ENCODE results near the gene IFI27L1.

DNA sequence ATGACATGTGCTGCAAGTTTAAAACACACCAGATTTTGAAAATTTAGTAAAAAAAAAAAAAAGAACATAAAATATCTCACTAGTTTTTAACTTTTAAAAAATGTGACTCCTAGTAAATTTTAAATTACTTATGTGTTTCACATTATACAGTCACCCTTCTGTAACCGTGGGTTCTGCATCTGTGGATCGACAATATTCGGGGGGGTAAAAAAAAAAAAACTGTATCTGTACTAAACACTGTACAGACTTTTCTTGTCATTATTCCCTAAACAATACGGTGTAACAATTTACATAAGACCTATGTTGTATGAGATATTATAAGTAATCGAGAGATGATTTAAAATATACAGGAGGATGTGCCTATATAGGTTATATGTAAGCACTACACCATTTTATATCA is 3.3 kb upstream of the IFI27L1 start:
- TF ChIP-seq, protein P1, sequence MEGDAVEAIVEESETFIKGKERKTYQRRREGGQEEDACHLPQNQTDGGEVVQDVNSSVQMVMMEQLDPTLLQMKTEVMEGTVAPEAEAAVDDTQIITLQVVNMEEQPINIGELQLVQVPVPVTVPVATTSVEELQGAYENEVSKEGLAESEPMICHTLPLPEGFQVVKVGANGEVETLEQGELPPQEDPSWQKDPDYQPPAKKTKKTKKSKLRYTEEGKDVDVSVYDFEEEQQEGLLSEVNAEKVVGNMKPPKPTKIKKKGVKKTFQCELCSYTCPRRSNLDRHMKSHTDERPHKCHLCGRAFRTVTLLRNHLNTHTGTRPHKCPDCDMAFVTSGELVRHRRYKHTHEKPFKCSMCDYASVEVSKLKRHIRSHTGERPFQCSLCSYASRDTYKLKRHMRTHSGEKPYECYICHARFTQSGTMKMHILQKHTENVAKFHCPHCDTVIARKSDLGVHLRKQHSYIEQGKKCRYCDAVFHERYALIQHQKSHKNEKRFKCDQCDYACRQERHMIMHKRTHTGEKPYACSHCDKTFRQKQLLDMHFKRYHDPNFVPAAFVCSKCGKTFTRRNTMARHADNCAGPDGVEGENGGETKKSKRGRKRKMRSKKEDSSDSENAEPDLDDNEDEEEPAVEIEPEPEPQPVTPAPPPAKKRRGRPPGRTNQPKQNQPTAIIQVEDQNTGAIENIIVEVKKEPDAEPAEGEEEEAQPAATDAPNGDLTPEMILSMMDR (conservative IDR thresholded peaks at IDR 0.05; ENCODE audit: low read depth in 2 of 2), result no peak
- TF ChIP-seq POLR2AphosphoS5 (IDR thresholded peaks at IDR 0.05; ENCODE audit: low read depth) (no peak), EZH2phosphoT487 (IDR thresholded peaks at IDR 0.05; ENCODE audit: unreplicated experiment) (no peak), EZH2 (IDR thresholded peaks at IDR 0.05; ENCODE audit: low read depth, unreplicated experiment) (no peak), ZNF331 (CRISPR knock-in tag; IDR thresholded peaks at IDR 0.05; ENCODE audit: low read depth) (no peak), JUNB (IDR thresholded peaks at IDR 0.05; ENCODE audit: unreplicated experiment) (no peak), NANOG (IDR thresholded peaks at IDR 0.05; ENCODE audit: borderline replicate concordance) (no peak), CREB1 (CRISPR knock-in tag; IDR thresholded peaks at IDR 0.05; ENCODE audit: low read depth) (no peak), STAT1 (IDR thresholded peaks at IDR 0.05; ENCODE audit: unreplicated experiment) (no peak), ZNF114 (CRISPR knock-in tag; IDR thresholded peaks at IDR 0.05) (no peak)
- TF ChIP-seq, protein P2, sequence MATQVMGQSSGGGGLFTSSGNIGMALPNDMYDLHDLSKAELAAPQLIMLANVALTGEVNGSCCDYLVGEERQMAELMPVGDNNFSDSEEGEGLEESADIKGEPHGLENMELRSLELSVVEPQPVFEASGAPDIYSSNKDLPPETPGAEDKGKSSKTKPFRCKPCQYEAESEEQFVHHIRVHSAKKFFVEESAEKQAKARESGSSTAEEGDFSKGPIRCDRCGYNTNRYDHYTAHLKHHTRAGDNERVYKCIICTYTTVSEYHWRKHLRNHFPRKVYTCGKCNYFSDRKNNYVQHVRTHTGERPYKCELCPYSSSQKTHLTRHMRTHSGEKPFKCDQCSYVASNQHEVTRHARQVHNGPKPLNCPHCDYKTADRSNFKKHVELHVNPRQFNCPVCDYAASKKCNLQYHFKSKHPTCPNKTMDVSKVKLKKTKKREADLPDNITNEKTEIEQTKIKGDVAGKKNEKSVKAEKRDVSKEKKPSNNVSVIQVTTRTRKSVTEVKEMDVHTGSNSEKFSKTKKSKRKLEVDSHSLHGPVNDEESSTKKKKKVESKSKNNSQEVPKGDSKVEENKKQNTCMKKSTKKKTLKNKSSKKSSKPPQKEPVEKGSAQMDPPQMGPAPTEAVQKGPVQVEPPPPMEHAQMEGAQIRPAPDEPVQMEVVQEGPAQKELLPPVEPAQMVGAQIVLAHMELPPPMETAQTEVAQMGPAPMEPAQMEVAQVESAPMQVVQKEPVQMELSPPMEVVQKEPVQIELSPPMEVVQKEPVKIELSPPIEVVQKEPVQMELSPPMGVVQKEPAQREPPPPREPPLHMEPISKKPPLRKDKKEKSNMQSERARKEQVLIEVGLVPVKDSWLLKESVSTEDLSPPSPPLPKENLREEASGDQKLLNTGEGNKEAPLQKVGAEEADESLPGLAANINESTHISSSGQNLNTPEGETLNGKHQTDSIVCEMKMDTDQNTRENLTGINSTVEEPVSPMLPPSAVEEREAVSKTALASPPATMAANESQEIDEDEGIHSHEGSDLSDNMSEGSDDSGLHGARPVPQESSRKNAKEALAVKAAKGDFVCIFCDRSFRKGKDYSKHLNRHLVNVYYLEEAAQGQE (IDR thresholded peaks at IDR 0.05; ENCODE audit: unreplicated experiment), result no peak
- TF ChIP-seq, protein P3, sequence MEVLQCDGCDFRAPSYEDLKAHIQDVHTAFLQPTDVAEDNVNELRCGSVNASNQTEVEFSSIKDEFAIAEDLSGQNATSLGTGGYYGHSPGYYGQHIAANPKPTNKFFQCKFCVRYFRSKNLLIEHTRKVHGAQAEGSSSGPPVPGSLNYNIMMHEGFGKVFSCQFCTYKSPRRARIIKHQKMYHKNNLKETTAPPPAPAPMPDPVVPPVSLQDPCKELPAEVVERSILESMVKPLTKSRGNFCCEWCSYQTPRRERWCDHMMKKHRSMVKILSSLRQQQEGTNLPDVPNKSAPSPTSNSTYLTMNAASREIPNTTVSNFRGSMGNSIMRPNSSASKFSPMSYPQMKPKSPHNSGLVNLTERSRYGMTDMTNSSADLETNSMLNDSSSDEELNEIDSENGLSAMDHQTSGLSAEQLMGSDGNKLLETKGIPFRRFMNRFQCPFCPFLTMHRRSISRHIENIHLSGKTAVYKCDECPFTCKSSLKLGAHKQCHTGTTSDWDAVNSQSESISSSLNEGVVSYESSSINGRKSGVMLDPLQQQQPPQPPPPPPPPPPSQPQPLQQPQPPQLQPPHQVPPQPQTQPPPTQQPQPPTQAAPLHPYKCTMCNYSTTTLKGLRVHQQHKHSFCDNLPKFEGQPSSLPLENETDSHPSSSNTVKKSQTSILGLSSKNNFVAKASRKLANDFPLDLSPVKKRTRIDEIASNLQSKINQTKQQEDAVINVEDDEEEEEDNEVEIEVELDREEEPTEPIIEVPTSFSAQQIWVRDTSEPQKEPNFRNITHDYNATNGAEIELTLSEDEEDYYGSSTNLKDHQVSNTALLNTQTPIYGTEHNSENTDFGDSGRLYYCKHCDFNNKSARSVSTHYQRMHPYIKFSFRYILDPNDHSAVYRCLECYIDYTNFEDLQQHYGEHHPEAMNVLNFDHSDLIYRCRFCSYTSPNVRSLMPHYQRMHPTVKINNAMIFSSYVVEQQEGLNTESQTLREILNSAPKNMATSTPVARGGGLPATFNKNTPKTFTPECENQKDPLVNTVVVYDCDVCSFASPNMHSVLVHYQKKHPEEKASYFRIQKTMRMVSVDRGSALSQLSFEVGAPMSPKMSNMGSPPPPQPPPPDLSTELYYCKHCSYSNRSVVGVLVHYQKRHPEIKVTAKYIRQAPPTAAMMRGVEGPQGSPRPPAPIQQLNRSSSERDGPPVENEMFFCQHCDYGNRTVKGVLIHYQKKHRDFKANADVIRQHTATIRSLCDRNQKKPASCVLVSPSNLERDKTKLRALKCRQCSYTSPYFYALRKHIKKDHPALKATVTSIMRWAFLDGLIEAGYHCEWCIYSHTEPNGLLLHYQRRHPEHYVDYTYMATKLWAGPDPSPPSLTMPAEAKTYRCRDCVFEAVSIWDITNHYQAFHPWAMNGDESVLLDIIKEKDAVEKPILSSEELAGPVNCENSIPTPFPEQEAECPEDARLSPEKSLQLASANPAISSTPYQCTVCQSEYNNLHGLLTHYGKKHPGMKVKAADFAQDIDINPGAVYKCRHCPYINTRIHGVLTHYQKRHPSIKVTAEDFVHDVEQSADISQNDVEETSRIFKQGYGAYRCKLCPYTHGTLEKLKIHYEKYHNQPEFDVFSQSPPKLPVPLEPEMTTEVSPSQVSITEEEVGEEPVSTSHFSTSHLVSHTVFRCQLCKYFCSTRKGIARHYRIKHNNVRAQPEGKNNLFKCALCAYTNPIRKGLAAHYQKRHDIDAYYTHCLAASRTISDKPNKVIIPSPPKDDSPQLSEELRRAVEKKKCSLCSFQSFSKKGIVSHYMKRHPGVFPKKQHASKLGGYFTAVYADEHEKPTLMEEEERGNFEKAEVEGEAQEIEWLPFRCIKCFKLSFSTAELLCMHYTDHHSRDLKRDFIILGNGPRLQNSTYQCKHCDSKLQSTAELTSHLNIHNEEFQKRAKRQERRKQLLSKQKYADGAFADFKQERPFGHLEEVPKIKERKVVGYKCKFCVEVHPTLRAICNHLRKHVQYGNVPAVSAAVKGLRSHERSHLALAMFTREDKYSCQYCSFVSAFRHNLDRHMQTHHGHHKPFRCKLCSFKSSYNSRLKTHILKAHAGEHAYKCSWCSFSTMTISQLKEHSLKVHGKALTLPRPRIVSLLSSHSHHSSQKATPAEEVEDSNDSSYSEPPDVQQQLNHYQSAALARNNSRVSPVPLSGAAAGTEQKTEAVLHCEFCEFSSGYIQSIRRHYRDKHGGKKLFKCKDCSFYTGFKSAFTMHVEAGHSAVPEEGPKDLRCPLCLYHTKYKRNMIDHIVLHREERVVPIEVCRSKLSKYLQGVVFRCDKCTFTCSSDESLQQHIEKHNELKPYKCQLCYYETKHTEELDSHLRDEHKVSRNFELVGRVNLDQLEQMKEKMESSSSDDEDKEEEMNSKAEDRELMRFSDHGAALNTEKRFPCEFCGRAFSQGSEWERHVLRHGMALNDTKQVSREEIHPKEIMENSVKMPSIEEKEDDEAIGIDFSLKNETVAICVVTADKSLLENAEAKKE (CRISPR knock-in tag; IDR thresholded peaks at IDR 0.05), result no peak
- TF ChIP-seq, protein P4, sequence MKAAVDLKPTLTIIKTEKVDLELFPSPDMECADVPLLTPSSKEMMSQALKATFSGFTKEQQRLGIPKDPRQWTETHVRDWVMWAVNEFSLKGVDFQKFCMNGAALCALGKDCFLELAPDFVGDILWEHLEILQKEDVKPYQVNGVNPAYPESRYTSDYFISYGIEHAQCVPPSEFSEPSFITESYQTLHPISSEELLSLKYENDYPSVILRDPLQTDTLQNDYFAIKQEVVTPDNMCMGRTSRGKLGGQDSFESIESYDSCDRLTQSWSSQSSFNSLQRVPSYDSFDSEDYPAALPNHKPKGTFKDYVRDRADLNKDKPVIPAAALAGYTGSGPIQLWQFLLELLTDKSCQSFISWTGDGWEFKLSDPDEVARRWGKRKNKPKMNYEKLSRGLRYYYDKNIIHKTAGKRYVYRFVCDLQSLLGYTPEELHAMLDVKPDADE (IDR thresholded peaks at IDR 0.05), result no peak

All from GM23338 (cell line).